GM12878 (cell line): ENCODE data around the gene TBCD.

Source experiments
- BRCA1 ChIP-seq: IDR thresholded peaks from 2 replicates; pipeline ENCODE4 v1.6.1; 2011; ENCODE audit warnings: low read depth, low read length, improper control_type of control experiment
- TF ChIP-seq, protein P1 (sequence below): IDR thresholded peaks from 2 replicates; pipeline ENCODE4 v1.6.1; 2012; ENCODE audit warnings: improper control_type of control experiment, low read depth, low read length; ENCODE audit not compliant: insufficient replicate concordance

DNA sequence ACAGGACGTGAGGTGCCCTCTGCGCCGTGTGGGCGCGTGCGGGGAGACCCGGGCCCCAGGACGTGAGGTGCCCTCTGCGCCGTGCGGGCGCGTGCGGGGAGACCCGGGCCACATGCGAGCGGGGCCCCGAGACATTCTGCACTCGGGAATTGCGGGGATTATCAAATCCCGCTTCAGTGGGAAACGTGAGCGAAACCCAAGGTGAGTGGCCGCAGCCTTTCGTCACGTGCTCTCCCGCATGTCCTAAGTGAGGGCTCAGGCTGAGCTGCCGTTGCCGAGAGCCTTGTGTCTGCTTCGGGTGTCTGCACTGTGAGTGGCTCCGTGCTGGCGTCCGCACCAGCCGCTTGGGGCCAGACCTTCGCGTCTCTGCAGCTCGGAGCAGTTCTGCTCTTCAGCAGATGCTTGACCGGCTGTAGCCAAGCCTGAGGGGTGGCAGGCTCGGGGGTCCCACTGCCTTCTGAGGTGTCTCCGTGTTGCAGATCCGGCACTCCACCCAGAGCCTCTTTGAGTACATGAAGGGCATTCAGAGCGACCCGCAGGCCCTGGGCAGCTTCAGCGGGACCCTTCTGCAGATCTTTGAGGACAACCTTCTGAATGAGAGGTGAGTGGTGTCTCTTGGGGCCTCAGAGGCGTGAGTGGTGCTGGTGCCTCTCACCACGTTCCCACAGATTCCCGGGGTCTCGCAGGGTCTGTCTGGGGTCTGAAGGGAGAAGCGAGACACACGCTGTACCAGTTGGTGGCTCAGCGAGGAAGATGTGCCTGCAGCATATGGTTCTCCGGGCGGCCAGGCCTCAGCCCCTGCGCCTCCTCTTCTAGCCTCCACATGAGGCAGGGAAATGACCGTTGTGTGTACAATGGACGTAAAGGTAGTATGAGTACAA, 178.4 kb downstream of the TBCD start:
- TF ChIP-seq, protein P1, sequence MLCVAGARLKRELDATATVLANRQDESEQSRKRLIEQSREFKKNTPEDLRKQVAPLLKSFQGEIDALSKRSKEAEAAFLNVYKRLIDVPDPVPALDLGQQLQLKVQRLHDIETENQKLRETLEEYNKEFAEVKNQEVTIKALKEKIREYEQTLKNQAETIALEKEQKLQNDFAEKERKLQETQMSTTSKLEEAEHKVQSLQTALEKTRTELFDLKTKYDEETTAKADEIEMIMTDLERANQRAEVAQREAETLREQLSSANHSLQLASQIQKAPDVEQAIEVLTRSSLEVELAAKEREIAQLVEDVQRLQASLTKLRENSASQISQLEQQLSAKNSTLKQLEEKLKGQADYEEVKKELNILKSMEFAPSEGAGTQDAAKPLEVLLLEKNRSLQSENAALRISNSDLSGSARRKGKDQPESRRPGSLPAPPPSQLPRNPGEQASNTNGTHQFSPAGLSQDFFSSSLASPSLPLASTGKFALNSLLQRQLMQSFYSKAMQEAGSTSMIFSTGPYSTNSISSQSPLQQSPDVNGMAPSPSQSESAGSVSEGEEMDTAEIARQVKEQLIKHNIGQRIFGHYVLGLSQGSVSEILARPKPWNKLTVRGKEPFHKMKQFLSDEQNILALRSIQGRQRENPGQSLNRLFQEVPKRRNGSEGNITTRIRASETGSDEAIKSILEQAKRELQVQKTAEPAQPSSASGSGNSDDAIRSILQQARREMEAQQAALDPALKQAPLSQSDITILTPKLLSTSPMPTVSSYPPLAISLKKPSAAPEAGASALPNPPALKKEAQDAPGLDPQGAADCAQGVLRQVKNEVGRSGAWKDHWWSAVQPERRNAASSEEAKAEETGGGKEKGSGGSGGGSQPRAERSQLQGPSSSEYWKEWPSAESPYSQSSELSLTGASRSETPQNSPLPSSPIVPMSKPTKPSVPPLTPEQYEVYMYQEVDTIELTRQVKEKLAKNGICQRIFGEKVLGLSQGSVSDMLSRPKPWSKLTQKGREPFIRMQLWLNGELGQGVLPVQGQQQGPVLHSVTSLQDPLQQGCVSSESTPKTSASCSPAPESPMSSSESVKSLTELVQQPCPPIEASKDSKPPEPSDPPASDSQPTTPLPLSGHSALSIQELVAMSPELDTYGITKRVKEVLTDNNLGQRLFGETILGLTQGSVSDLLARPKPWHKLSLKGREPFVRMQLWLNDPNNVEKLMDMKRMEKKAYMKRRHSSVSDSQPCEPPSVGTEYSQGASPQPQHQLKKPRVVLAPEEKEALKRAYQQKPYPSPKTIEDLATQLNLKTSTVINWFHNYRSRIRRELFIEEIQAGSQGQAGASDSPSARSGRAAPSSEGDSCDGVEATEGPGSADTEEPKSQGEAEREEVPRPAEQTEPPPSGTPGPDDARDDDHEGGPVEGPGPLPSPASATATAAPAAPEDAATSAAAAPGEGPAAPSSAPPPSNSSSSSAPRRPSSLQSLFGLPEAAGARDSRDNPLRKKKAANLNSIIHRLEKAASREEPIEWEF = no peak
- no peak for TF ChIP-seq BRCA1
